Astrocyte of the spinal cord (primary cell): Measurements from ENCODE around the gene SH3D21.

Experiments used
- DNase-seq: peaks from one replicate; pipeline ENCODE4 v3.0.0; 2011; ENCODE audit warnings: low read depth, low spot score
- H3K4me3 ChIP-seq: 2 replicates; pipeline ENCODE4 v1.5.1; 2011; ENCODE audit warnings: low read depth, mild to moderate bottlenecking, low read length, moderate library complexity
- CTCF ChIP-seq: IDR thresholded peaks from 2 replicates; pipeline ENCODE4 v1.5.1; 2012; ENCODE audit warnings: low read depth, mild to moderate bottlenecking, low read length, inconsistent platforms
- in situ Hi-C: cut with HindIII; loops from 2 replicates; pipeline ENCODE4 v1.10.0; 2017; ENCODE audit warnings: low sequenced_read_pairs

The SH3D21 gene

GRCh38 chr1:36273024-36273423 is 33.1 kb upstream of the SH3D21 start:
- in situ Hi-C loops = no loop called here
- H3K4me3 ChIP-seq = no peak overlapping the region
- no peak for DNase-seq
- no peak for TF ChIP-seq CTCF

- DNase-seq = no peak
- TF ChIP-seq CTCF = no peak
- in situ Hi-C loops = no loop called here
- no peak overlapping the region for H3K4me3 ChIP-seq
Observed at GRCh38 chr1:36274201-36274600, 32.0 kb upstream of the SH3D21 start.

GRCh38 chr1:36276688-36277087 is 29.5 kb upstream of the SH3D21 start:
- in situ Hi-C loops = loop anchor here (25.0 kb wide), 1 partner anchor 139 kb away; the partner anchor contains the start of genes COL8A2 and TRAPPC3
- no peak for TF ChIP-seq CTCF
- H3K4me3 ChIP-seq = no peak overlapping the region
- no peak for DNase-seq

GRCh38 chr1:36279110-36279788 is 26.9 kb upstream of the SH3D21 start:
- no peak overlapping the region for H3K4me3 ChIP-seq
- peak; percentile 28 for DNase-seq
- in situ Hi-C loops = loop anchor here (25.0 kb wide), 1 partner anchor 142 kb away; the partner anchor contains the start of genes COL8A2 and TRAPPC3
- no peak for TF ChIP-seq CTCF

GRCh38 chr1:36279789-36280296 is 26.3 kb upstream of the SH3D21 start:
- TF ChIP-seq CTCF = no peak
- in situ Hi-C loops = loop anchor here (25.0 kb wide), 1 partner anchor 143 kb away; the partner anchor contains the start of genes COL8A2 and TRAPPC3
- H3K4me3 ChIP-seq = no peak overlapping the region
- no peak for DNase-seq

- TF ChIP-seq CTCF = no peak
- in situ Hi-C loops = loop anchor here (25.0 kb wide), 1 partner anchor 147 kb away; the partner anchor contains the start of genes COL8A2 and TRAPPC3
- no peak for DNase-seq
- H3K4me3 ChIP-seq = no peak overlapping the region
Observed at GRCh38 chr1:36284061-36284460, 22.1 kb upstream of the SH3D21 start.
